ENCODE results near the gene CHIA. TPM values are rescaled to one million over a fixed set of nuclear protein-coding genes. Genes with fewer than 3 reads are reported as not detected.

CHIA gene
- total RNA-seq, 1 donor from 2014 or later = 6.3 TPM

- intact Hi-C loops (cut with DNase I) = no loop called here
- H3K36me3 ChIP-seq = no peaks in the 10 kb centered on the region
- no peak overlapping the region for H3K4me3 ChIP-seq
- H3K9me3 ChIP-seq = no peaks in the 10 kb centered on the region
- DNase-seq (no peak), ATAC-seq (no peak)
- no peak for TF ChIP-seq CTCF (IDR thresholded peaks at IDR 0.05)
- H3K4me1 ChIP-seq = no peaks in the 10 kb centered on the region
- H3K27me3 ChIP-seq = no peaks in the 10 kb centered on the region
- no peak overlapping the region for H3K27ac ChIP-seq
Observed at GRCh38 chr1:111309690-111310089, 19.0 kb downstream of the CHIA start.

- H3K27me3 ChIP-seq = no peaks in the 10 kb centered on the region
- no peak overlapping the region for H3K27ac ChIP-seq
- intact Hi-C loops (cut with DNase I) = no loop called here
- DNase-seq (no peak), ATAC-seq (no peak)
- H3K9me3 ChIP-seq = no peaks in the 10 kb centered on the region
- no peaks in the 10 kb centered on the region for H3K36me3 ChIP-seq
- no peak for TF ChIP-seq CTCF (IDR thresholded peaks at IDR 0.05)
- no peak overlapping the region for H3K4me3 ChIP-seq
- H3K4me1 ChIP-seq = no peaks in the 10 kb centered on the region
Observed at GRCh38 chr1:111318523-111318922, 27.9 kb downstream of the CHIA start.

GRCh38 chr1:111320066-111320879, 29.6 kb downstream of the CHIA start:
- Histone ChIP-seq H3K27me3 (no peaks in the 10 kb centered on the region), H3K9me3 (no peaks in the 10 kb centered on the region), H3K4me1 (no peaks in the 10 kb centered on the region), H3K4me3 (no peak overlapping the region), H3K27ac (no peak overlapping the region), H3K36me3 (no peaks in the 10 kb centered on the region)
- TF ChIP-seq CTCF (IDR thresholded peaks at IDR 0.05) = no peak
- no peak for ATAC-seq
- no peak for DNase-seq
- intact Hi-C loops (cut with DNase I) = no loop called here

- H3K4me1 ChIP-seq = no peaks in the 10 kb centered on the region
- no peak overlapping the region for H3K27ac ChIP-seq
- ATAC-seq (no peak), DNase-seq (no peak)
- intact Hi-C loops (cut with DNase I) = no loop called here
- no peak overlapping the region for H3K4me3 ChIP-seq
- TF ChIP-seq CTCF (IDR thresholded peaks at IDR 0.05) = no peak
- H3K9me3 ChIP-seq = peaks cover 4% of the 10 kb centered on the region
- H3K36me3 ChIP-seq = no peaks in the 10 kb centered on the region
- H3K27me3 ChIP-seq = no peaks in the 10 kb centered on the region
Observed at GRCh38 chr1:111323231-111323630, 32.6 kb downstream of the CHIA start.

- H3K27me3 ChIP-seq = no peaks in the 10 kb centered on the region
- H3K4me1 ChIP-seq = no peaks in the 10 kb centered on the region
- no peak for TF ChIP-seq CTCF (IDR thresholded peaks at IDR 0.05)
- H3K4me3 ChIP-seq = no peak overlapping the region
- intact Hi-C loops (cut with DNase I) = no loop called here
- ATAC-seq (no peak), DNase-seq (no peak)
- peaks cover 12% of the 10 kb centered on the region for H3K9me3 ChIP-seq
- no peak overlapping the region for H3K27ac ChIP-seq
- H3K36me3 ChIP-seq = no peaks in the 10 kb centered on the region
Observed at GRCh38 chr1:111332190-111332589, 41.5 kb downstream of the CHIA start.
